Body of pancreas (tissue), 4 donors: ENCODE results near the gene SHKBP1. TPM values are rescaled to one million over a fixed set of nuclear protein-coding genes. Genes with fewer than 3 reads are reported as not detected.

ENCODE experiments used
- ATAC-seq: fragments of 150-250 bp; one replicate; pipeline ENCODE4 v1.9.1; 2016
- DNase-seq, 4 donors: peaks; one replicate each; pipeline ENCODE4 v3.0.0-alpha.2; 2019
- H3K27ac ChIP-seq, 4 donors: fragments of 200-600 bp; sonication (generic); 1 replicate in 3 of 4; 2 replicates in 1 of 4; pipeline versions ENCODE4 v1.5.1 to v1.6.1; 2016 to 2019; ENCODE audit warnings: mild to moderate bottlenecking in 1 of 4, mixed read lengths in 1 of 4, moderate library complexity in 1 of 4
- H3K27me3 ChIP-seq, 2 donors: fragments of 200-600 bp; sonication (generic); one replicate each; pipeline ENCODE4 v1.6.0; 2016; ENCODE audit warnings: mild to moderate bottlenecking in 1 of 2
- H3K36me3 ChIP-seq, 2 donors: fragments of 200-600 bp; sonication (generic); replicated peaks in 1 of 2; 2 replicates each; pipeline ENCODE4 v1.5.1; 2016; ENCODE audit warnings: low read depth in 2 of 2; ENCODE audit not compliant: insufficient read depth in 1 of 2
- H3K4me1 ChIP-seq: fragments of 200-600 bp; sonication (generic); one replicate; pipeline ENCODE4 v1.6.0; 2016
- H3K4me3 ChIP-seq, 2 donors: fragments of 200-600 bp; sonication (generic); 1 replicate in 1 of 2; 2 replicates in 1 of 2; pipeline ENCODE4 v1.5.1; 2016 to 2019
- H3K9me3 ChIP-seq, 3 donors: fragments of 200-600 bp; sonication (generic); 1 replicate in 2 of 3; 2 replicates in 1 of 3; pipeline ENCODE4 v1.5.1; 2016
- CTCF ChIP-seq, 7 experiments: fragments of 450-650 bp in 4 of 7; fragments of 200-600 bp in 3 of 7; sonication (generic) in 3 of 7; IDR thresholded peaks; one replicate each; pipeline ENCODE4 v1.5.1; 2016 to 2019; ENCODE audit warnings: antibody characterized with exemption in 7 of 7
- POLR2A ChIP-seq, 3 donors: fragments of 450-650 bp; IDR thresholded peaks; one replicate each; pipeline ENCODE4 v1.6.1; 2016; ENCODE audit warnings: antibody characterized with exemption in 3 of 3, mild to moderate bottlenecking in 2 of 3
- WGBS, 2 donors: methylation state at CpG; one replicate each; pipeline ENCODE4 v1.1.5; 2017; 5-methylcytosine and 5-hydroxymethylcytosine counted together
- intact Hi-C: fragments of 100-400 bp; cut with DNase I; formaldehyde crosslinking; loops from one replicate; pipeline ENCODE4 v1.15.1; 2023
- total RNA-seq, 2 donors: library from RNA; depleted of rRNA; stranded (reverse); fragments of >200 nt; gene quantifications; one replicate each; pipeline ENCODE4 v1.1.0, GENCODE V29; 2016

Gene SHKBP1
- total RNA-seq, 2 donors from 2014 or later, result 43.3 to 63.6 TPM

GRCh38 chr19:40603071-40603388 is 26.4 kb downstream of the SHKBP1 start:
- ATAC-seq (no peak), DNase-seq (no peak)
- intact Hi-C loops, result no loop called here
- H3K4me1 ChIP-seq, result peaks cover 74% of the 10 kb centered on the region
- H3K4me3 ChIP-seq, result no peak overlapping the region
- WGBS, 2 donors, result 37 to 62% methylated on average over 2 of the region's 2 CpGs
- H3K9me3 ChIP-seq, result no peaks in the 10 kb centered on the region
- TF ChIP-seq POLR2A (IDR thresholded peaks at IDR 0.05) (no peak), CTCF (IDR thresholded peaks at IDR 0.05) (no peak)
- peaks cover 0 to 19% of the 10 kb centered on the region in 2 donors for H3K27me3 ChIP-seq
- no peaks in the 10 kb centered on the region for H3K36me3 ChIP-seq
- peak overlapping the region in 3 of 4 donors; percentile 64 to 85 (median 77) for H3K27ac ChIP-seq

- WGBS, 2 donors, result 1 to 3% methylated on average over 26 to 43 of the region's 43 CpGs
- Histone ChIP-seq H3K36me3 (no peaks in the 10 kb centered on the region), H3K27ac (peak overlapping the region in 3 of 4 donors; percentile 64 to 85 (median 77)), H3K4me1 (peaks cover 69% of the 10 kb centered on the region), H3K9me3 (no peaks in the 10 kb centered on the region), H3K4me3 (no peak overlapping the region), H3K27me3 (peaks cover 0 to 19% of the 10 kb centered on the region in 2 donors)
- peak; percentile 99 to 100 (median 99) for DNase-seq
- intact Hi-C loops, result no loop called here
- peak; percentile 88 for ATAC-seq
- TF ChIP-seq POLR2A (IDR thresholded peaks at IDR 0.05) (peak in 2 of 3 donors; percentile 48 to 50), CTCF (IDR thresholded peaks at IDR 0.05) (no peak)
Observed at GRCh38 chr19:40603389-40604170, 26.9 kb downstream of the SHKBP1 start.

- Histone ChIP-seq H3K9me3 (no peaks in the 10 kb centered on the region), H3K36me3 (no peaks in the 10 kb centered on the region), H3K27ac (peak overlapping the region in 2 of 4 donors; percentile 77 to 85), H3K27me3 (peaks cover 0 to 19% of the 10 kb centered on the region in 2 donors), H3K4me3 (no peak overlapping the region), H3K4me1 (peaks cover 70% of the 10 kb centered on the region)
- DNase-seq (no peak), ATAC-seq (no peak)
- intact Hi-C loops, result no loop called here
- WGBS, 2 donors, result 2 to 5% methylated on average over 17 to 18 of the region's 18 CpGs
- TF ChIP-seq POLR2A (IDR thresholded peaks at IDR 0.05) (no peak), CTCF (IDR thresholded peaks at IDR 0.05) (no peak)
Observed at GRCh38 chr19:40604171-40604646, 27.5 kb downstream of the SHKBP1 start.

DNA sequence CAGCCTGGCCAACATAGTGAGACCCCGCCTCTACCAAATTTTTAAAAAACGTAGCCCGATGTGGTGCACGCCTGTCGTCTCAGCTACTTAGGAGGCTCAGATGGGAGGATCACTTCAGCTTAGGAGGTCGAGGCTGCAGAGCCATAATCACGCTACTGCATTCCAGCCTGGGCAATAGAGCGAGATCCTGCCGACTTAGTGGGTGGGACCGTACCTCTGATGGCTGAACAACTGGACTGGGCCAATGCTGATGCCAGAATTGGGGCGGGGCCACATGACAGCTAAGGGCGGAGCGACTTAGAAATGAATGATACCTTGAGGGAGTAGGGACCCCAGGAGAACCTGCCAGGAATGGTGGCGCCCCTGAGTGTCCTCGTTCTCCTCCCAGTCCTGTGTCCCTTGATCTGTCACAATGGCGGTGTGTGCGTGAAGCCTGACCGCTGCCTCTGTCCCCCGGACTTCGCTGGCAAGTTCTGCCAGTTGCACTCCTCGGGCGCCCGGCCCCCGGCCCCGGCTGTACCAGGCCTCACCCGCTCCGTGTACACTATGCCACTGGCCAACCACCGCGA is 28.1 kb downstream of the SHKBP1 start:
- Histone ChIP-seq H3K36me3 (no peaks in the 10 kb centered on the region), H3K4me3 (peak overlapping the region in 1 of 2 donors; percentile 18), H3K27ac (peak overlapping the region; percentile 69 to 85 (median 78)), H3K9me3 (no peaks in the 10 kb centered on the region), H3K27me3 (peaks cover 0 to 18% of the 10 kb centered on the region in 2 donors), H3K4me1 (peaks cover 75% of the 10 kb centered on the region)
- TF ChIP-seq POLR2A (IDR thresholded peaks at IDR 0.05) (no peak), CTCF (IDR thresholded peaks at IDR 0.05) (no peak)
- DNase-seq (peak in 3 of 4 donors; percentile 20 to 53 (median 43)), ATAC-seq (no peak)
- 12 to 16% methylated on average over 23 to 29 of the region's 29 CpGs for WGBS, 2 donors
- intact Hi-C loops, result no loop called here
